PFSK-1 (cell line): ENCODE measurements around the gene FOSL2.

Source experiments
- FOXP2 ChIP-seq: optimal IDR thresholded peaks from 2 replicates; pipeline ENCODE3; 2011; ENCODE audit warnings: borderline replicate concordance, control low read depth, inconsistent platforms; ENCODE audit not compliant: insufficient read depth; ENCODE audit errors: extremely low read length, extremely low read depth
- TAF1 ChIP-seq: IDR thresholded peaks from 2 replicates; pipeline ENCODE4 v1.6.1; 2012; ENCODE audit warnings: low read length, control low read depth, borderline replicate concordance; ENCODE audit not compliant: insufficient read depth

DNA sequence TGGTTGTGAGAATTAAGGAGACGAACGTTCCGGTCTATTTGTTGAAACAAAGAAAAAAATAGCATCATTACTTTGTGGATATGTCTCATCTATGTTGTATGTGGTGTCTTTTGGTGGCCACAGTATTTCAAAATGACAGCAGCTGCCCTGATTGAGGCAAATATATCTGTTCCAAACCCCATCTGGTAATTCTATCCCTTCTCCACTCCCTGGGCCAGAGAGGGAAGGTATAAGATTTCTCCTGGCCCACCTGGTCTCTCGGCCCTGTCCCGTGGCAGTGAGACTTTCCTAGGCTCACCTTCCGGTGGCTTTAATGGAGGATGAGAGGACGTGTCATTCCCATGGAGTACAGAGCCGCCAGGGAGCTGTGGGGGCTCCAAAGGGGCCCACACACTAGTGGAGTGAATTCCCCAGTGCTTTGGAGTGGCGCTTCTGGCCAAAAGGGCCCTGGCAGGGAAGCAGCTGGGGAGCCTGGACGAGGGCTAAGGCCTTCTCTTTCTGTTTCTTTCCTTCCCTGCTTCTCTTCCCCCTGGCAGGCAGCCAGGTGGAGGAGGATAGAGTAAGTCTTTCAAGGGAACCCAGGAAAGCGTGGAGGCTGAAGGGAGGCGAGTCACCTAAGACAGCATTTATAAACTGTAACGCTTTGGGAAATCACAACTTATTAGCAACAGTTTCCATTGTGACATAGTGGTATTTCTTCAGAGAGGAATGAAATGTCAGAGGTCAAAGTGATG, 5.6 kb downstream of the FOSL2 start:
- TF ChIP-seq FOXP2 (no peak), TAF1 (no peak)
